ENCODE results near the gene HSPB9.

The HSPB9 gene, protein sequence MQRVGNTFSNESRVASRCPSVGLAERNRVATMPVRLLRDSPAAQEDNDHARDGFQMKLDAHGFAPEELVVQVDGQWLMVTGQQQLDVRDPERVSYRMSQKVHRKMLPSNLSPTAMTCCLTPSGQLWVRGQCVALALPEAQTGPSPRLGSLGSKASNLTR

DNA sequence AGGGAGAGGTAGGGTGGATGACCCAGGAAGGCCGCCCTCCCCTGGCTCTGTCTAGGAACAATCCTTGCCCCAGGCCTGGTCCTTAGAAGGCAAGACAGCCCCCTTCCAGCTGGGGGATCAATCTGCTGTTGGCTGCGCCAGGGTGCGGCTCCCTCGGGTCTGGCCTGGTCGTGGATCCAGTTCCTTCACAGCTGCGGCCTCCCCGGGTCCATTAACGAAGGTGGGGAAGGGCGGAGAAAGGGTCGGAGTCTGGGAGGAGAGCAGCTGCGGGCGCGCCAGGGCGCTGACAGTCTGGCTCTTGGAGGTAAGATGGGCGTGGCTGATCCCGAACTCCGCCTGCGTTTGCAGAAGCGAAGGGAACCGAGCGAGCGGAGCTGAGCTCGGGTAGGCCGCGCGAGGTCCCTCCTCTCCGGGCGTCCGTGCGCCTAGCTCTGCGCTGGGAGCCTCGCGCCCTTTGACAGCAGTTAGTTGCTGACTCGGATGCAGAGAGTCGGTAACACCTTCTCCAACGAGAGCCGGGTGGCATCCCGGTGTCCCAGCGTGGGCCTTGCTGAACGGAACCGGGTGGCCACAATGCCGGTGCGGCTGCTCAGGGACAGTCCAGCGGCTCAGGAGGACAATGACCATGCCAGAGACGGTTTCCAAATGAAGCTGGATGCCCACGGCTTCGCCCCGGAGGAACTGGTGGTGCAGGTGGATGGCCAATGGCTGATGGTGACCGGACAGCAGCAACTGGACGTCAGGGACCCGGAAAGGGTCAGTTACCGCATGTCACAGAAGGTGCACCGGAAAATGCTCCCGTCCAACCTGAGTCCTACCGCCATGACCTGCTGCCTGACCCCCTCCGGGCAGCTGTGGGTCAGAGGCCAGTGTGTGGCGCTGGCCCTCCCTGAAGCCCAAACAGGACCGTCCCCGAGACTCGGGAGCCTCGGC lies at the start of gene HSPB9:
HSPB9 (plus strand) TSS at position 434 of the 933 bp plus-strand sequence; CDS start at position 481, 47 bp downstream.
- no peak for DNase-seq (ENCODE audit: low read depth, low spot score)

DNA sequence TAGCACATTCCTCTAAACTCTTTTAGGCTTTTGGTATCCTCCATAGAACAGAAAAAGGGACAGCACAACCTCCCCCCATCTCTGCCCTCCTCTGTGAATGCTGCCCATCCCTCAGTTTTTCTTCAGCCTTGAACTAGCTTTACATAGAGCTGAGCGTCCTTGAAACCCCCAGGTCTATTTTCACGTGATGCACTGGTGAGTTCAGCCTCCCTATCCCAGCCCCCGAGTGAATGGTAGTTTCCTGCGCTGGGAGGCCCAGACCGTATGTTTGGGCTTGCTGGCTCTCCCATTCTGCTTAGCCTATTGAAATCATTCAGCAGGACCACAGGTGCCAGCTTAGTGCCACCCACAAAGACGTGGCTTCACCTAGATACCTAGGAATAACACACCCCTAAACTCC lies 46.8 kb upstream of the HSPB9 start:
- DNase-seq (ENCODE audit: low read depth, low spot score) = no peak

DNA sequence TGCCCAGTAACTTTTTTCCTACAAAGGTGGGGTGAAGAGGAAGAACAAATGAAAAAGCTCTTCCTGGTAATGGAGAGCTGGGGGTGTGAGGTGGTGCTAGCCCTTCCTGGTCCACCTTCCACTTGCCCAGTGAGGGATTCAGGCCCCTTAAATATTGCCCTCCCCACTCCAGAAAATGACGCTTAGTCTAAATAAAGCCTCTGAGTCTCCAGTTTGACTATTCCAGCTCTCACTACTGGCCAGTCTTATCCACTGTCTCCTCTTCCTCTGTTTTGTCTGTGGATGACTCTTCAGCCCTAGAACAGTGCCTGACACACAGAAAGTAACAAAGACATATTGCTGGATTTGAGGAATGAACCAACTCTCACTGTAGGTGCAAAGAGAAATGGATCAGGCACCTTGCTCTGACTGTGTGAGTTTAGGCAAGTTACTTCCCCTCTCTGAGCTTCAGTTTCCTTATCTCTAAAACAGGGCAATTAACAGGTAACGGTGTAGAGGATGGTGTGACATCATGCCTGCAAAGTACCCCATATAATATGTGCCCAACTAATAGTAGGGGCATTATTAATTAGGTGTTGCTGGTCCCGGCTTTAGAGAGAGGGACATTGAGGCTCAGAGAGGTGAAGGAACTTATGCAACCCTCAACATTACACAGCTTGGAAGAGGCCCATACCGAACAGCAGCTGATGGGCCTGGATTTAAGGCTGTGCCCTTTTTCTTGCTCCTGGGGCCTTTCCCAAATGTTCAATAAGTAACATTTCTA lies 45.6 kb upstream of the HSPB9 start:
- DNase-seq (ENCODE audit: low read depth, low spot score) = no peak

DNA sequence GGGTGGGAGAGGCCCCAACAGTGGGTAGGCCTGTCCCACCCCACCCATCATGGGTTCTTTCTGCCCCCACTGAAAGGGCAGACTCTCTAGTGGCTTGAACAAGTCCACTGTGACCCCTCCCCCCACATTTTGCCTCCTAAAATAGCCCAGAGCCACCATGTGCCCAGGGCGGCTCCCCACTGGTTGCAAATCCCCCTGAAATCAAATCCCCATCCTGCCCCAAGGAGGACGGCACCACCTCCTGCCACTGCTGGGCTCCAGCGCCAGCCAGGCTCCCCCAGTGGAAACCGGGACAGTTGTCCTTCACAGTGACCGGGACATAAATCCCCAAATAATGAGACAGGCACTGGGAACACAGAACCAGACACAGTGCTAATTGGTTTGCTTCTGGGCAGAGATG lies 44.8 kb upstream of the HSPB9 start:
- DNase-seq (ENCODE audit: low read depth, low spot score) = no peak

DNA sequence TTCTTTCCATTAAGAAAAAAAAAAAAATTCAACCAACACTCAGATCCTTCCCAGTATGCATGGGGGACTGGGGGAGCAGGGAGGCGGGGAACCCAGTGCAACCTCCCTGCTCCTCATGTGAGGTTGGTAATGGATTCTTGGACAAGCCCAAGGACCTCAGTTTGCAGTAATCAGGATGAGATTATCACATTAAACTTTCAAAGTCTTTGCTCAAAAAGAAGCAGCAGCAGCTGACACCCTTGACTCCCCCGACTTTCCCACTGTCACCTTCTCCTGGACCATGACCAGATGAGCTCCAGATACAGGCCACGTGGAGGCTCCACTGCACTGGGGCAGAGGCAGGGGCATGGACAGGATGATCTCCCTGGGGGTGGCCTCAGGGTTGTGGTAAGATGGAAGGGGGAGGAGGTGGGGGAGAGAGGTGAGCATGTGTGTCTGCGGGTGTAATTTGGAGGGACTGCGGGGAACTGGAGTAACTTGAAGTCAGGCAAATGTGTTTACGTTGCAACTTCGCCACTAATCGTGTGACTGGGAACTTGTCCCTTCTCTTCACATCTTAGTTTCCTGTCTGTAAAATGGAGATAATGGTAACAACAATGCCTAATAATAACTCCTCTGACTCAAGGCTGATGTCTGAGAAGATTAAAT lies 44.1 kb upstream of the HSPB9 start:
- no peak for DNase-seq (ENCODE audit: low read depth, low spot score)

DNA sequence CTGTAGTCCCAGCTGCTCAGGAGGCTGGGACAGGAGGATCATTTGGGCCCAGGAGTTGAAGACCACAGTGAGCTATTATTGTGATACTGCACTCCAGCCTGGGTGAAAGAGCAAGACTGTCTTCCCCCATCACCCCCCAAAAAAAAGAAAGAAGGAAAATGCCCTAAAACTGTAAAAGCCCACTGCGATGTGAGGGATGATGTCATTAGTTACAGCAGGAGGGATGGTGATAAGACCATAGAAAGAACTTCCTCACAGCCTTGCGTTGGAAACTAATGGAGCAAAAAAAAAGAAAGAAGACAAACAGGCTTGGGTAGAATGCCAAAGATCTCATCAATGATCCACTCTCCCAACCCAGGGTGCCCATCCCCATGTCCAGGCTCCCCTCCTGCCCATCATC lies 43.1 kb upstream of the HSPB9 start:
- DNase-seq (ENCODE audit: low read depth, low spot score) = no peak

DNA sequence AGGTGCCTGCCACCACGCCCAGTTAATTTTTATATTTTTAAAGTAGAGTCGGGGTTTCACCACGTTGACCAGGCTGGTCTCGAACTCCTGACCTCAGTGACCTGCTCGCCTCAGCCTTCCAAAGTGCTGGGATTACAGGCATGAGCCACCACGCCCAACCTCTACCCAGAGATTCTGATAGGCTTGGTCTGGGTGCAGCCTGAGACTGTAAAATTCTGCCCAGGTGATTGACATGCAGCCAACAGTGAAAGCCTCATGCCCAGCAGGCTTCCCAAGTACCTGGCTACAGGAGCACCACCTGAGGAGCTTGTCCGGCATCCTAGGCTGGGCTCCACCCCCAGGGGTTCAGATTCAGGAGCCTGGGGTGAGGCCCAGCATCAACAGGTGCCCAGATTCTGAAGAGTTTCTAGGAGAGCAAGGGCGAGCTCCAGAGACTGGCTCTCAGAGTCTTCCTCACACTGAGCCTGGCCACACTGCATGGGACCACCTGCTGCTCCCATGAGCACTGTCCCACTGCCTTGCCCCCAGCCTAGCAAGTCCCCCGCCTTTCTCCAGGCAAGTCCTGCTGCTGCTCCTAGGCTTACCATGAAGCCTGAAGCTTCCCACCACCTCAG lies 41.0 kb upstream of the HSPB9 start:
- no peak for DNase-seq (ENCODE audit: low read depth, low spot score)

DNA sequence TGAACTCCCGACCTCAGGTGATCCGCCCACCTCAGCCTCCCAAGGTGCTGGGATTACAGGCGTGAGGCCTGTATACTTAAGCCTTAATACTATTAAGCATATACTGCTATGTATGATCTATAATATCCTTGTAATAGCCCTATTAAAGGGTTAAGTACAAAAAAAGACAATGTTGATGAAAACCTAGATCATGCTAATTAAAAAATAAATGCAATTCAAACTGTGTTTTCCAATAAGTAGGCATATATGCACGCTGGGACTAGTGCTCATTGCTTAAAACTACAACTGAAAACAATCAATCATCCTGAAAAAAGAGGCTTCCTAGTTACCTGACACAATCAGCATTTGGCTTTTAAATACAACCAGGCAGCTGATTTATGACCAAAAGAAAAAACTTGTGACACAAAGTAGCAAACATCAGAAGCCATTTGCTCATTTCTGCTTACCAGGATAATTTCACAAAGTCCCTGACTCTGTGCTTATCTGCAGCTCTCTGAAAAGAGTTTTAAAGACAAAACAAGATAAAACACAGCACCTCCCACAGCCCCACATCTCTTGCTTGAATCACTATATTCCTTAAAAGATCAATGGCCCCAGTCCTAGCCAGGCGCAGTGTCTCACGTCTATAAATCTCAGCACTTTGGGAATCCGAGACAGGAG lies 35.4 kb upstream of the HSPB9 start:
- DNase-seq (ENCODE audit: low read depth, low spot score) = no peak

DNA sequence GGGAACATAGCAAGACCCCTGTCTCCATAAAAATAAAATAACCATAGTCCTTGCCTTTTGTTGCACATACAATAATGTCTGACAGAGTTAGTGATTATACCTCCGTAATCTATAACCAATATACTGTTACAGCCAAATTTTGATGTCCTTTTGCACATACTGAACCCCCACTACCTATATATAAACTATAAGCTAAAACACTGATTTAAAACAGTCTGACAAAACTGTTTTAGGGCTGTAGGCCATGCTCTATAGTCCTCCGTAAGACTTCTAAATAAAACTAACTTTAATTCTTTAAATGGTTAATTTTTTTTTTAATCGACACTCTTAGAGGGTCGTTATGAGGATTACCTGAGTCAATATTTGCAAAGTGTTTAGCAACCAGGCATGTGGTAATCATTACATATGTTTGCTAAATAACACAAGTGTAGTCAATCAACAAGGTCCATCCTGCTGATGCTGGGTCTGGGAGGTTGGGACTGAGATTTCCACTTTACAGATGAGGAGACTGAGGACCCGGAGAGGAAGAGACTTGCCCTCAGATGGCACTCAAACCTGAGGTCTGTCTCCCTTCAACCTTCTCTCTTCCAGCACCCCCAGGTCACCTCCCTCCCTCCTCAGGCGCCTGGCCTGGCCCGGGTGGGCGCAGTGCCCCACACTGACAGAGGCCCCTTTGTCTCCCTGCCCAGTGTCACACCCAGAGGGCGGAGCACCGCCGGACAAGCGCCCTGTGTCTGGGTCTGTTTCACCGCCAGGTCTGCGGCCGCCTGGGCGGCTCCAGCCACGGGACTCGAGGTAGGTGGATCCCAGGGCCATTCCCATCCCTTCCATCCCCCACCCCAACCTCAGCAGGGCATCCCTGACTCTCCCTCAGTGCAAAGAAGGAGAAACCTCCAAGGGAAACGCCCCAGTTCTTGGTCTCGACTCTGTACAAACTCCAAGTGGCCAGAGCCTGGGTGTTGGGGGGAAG lies 34.6 kb upstream of the HSPB9 start:
- DNase-seq (ENCODE audit: low read depth, low spot score) = no peak

DNA sequence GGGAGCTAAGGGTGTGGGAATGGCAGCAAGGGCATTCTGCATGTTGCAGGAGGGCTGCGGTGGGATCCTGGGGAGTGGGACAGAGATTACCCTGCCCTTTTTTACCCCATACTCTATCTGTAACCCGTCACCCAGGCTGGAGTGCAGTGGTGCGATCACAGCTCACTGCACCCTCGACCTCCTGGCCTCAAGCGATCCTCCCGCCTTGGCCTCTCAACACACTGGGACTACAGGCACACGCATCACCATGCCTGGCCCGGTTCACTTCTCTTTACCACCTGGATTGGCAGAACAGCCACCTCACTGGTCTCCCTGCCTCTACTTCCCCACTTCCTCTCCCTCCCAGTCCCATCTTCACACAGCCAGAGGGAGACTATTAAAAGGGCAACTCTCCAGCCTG lies 33.9 kb upstream of the HSPB9 start:
- DNase-seq (ENCODE audit: low read depth, low spot score) = no peak

DNA sequence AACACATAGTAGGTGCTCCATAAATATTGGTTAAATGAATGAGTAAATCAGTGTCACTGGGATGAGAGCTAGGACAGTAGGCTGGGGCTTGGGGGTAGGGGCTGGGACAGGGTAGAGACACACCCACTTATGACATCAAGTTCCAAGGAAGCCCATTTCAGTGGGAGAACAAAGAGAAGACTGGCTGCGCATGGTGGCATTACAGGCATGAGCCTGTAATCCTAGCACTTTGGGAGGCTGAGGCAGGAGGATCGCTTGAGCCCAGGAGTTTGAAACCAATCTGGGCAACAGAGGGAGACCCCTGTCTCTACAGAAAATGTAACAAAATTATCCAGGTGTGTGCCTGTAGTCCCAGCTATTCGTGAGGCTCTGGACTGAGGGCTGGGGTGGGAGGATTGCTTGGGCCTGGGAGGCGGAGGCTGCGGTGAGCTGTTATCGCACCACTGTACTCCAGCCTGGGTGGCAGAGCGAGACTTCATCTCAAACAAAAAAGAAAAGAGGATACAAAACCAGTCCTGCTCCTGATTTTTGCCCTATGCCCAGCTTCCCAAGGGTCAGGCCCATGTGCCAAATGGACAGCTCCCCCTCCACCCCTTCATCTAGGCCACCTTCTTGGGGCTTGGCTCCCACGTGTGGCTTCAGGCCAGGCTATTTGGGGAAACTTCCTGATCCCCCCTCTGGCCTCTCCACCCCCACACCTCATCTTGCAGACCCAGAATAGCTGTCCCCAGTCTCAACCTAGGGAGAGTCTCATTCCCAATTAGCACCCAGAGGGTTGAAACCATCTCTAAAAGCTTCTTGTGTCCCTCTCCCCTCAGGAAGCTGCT lies 31.4 kb upstream of the HSPB9 start:
- DNase-seq (ENCODE audit: low read depth, low spot score) = no peak

DNA sequence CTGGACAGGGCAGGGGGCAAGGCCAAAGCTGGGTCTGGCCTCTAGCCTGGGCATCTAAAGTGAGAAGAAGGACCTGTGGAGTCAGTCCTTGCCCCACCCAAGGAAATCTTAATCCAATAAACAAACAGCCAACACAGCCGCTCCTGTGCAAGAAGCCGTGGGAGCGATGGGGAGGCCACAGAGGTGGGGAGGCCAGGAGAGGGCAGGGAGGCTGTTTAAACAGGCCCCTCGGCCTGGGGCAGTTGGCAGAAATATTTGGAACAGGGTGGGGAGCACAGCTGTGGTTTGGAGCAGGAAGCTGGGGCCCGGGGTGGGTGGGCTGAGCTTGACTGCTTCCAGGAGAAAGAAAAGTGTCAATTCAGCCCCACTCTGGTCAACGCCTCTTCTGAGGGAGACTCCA lies 29.7 kb upstream of the HSPB9 start:
- no peak for DNase-seq (ENCODE audit: low read depth, low spot score)

DNA sequence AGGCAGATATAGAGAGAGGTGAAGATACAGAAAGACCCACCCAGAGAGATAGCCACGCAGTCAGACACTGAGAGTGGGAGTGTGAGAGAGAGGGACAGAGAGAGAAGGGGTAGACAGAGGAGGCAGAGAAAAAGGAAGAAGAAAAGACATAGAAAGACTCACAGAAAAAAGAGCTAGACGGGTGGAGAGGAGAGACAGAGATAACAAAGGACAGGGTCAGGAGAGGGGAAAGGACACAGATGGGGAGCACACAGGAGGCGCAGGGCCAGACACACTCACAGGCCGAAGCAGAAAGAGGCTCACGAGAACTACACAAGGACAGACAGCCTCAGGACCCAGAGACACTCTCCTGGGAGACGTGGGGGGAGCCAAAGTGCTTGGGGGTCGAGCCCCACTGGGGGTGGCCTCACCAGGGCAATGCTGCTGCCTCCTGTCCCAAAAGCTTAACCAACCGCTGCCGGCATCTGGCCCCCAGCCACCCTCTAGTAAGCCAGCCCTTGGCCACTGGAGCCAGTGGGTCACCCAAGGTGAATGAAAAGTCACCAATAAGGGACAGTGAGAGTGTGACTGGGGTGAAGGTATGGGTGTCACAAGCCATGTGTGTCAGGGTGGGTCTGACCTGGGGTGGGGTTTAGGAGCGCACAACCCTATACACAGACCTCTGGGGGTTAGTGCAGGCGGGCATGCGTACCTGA lies 28.1 kb upstream of the HSPB9 start:
- no peak for DNase-seq (ENCODE audit: low read depth, low spot score)

DNA sequence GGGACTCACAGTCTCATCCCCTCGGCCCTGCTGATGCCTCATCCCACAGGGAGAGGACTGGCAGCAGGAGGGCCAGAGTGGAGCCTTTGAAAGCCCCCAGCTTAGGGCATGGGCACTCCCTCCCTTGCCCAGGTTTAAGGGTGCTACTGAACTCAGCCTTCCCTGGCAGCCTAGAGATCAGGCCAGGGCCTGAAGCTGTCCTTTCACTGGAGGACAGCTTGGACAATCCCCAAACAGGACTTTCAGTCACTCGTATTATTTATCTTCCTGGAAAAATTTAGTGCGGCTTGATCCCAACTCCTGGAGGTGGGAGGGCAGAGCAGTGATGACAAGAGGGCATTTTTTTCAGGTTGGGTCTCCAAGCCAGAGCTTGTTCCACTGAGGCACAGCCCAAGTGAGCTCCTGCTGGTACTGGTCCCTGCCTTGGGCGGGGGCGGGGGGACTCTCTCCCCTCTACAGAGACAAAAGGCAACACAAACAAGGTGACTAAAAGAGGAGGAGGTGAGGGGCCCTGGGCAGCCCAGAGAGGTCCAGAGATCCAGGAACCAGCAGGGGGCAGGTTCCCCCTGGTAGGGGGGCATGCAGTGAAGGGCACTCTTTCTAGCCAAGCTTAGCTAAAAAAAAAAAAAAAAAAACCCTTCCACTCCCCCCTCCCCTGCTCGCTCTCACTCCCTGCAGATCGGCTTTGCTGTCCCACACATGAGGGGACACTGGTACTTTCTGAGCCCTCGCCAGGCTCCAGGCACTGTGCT lies 26.1 kb upstream of the HSPB9 start:
- DNase-seq (ENCODE audit: low read depth, low spot score) = no peak

DNA sequence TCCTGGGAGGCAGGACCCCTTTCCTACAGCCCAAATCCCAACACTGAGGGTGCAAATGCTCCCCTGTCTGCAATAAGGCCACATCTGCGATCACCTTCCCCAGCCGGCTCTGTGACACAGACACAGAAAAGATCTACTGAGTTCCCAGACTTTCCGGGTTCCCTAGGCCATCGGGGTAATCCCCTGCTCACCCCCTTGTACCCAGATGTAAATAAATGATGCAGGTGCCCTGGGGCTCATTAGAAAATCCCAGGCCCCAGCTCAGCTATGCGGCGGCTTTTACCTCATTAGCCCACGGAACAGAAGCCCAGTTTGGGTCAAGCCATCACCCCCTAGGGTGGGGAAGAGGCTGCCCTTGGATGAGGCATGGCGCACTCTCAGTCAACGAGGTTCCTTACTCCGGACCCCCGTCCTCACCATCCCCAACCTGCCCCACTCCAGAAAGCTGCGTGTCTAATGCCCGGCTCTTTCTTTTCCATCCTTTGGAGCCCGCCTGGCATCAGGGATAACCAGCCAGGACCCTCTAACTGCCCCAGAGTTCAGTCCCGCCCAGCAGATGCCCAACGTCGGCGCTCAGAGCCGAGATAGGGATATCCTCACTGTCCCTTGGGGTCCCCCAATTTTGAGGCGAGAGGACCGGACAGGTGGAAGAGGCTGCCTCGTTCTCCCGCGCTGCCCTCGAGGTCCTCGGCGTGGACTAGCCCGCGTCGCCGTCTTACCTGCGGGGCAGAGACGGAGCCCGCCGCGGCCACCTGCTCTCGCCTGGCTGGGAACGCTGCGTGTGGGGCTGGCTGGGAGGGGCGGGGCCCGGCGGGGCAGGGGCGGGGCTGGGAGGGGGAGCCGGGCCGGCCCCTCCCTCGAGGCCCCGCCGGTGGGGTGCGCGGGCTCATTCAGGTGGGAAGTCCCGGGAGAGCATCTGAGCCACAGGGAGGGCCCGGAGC lies 24.6 kb upstream of the HSPB9 start, which contains the start of gene ZNF385C:
ZNF385C (minus strand) TSS at position 783 of the 941 bp plus-strand sequence. CDS start 35,417 bp downstream, outside the sequence.
- no peak for DNase-seq (ENCODE audit: low read depth, low spot score)

DNA sequence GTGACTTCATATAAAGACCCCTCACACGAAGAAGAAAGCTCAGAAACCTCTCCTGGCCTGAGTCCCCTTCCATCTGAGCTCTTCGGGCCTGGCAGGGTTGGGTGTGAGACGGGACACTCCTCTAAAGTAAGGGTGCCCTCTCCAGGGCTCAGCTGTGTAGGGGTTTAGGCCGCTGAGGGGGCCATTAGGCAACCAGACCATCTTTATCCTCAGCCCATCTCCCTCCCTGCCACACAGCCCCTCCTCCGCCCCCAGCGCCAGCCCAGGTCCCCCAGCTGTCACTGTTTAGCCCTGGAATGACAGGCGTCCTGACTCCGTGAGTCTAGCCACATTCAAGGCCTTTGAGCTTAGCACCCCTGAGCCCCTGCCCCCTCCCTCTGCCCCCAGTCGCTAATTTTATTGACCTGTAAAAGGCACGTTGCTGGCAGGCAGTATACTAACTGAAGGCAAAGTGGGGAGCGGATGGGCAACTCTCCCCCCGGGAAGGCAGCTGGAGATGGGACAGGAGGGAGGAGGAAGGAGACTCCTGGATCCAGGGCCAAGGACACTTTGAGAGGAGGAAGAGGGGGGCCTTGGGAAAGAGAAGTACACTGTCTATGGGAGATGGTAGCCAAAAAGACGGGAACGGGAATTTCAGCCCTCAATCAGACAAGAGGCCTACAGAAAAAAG lies 23.7 kb upstream of the HSPB9 start:
- no peak for DNase-seq (ENCODE audit: low read depth, low spot score)

All from iPS DF 19.7 (cell line).